ENCODE measurements around the gene RNLS.
"Not testable (repeated sequence)": the region's sequence is repeated elsewhere in the genome, so short reads cannot be mapped to it uniquely, and the experiment has no call there.

Gene RNLS

GRCh38 chr10:88332503-88333247 is 250.4 kb downstream of the RNLS start:
- no peak for DNase-seq

- no peak for DNase-seq
Measured at GRCh38 chr10:88330174-88330573, 252.9 kb downstream of the RNLS start.

GRCh38 chr10:88322324-88323063 is 260.6 kb downstream of the RNLS start:
- DNase-seq, result no peak

GRCh38 chr10:88319960-88320517 is 263.1 kb downstream of the RNLS start:
- no peak for DNase-seq

- no peak for DNase-seq
Measured at GRCh38 chr10:88318803-88319202, 264.3 kb downstream of the RNLS start.

GRCh38 chr10:88317099-88317498 is 266.0 kb downstream of the RNLS start:
- no peak for DNase-seq

- no peak for DNase-seq
Measured at GRCh38 chr10:88316292-88316861, 266.7 kb downstream of the RNLS start.

GRCh38 chr10:88315755-88316154 is 267.4 kb downstream of the RNLS start:
- DNase-seq, result no peak

- DNase-seq, result no peak
Measured at GRCh38 chr10:88314362-88314761, 268.8 kb downstream of the RNLS start.

- DNase-seq, result no peak
Measured at GRCh38 chr10:88313878-88314277, 269.2 kb downstream of the RNLS start.

GRCh38 chr10:88312855-88313254 is 270.3 kb downstream of the RNLS start:
- DNase-seq, result no peak

GRCh38 chr10:88311264-88311663 is 271.9 kb downstream of the RNLS start:
- DNase-seq, result no peak

- DNase-seq, result no peak
Measured at GRCh38 chr10:88309365-88309764, 273.8 kb downstream of the RNLS start.

- not testable (repeated sequence) for DNase-seq
Measured at GRCh38 chr10:88308361-88308760, 274.8 kb downstream of the RNLS start.

- DNase-seq, result no peak
Measured at GRCh38 chr10:88299787-88300186, 283.3 kb downstream of the RNLS start.

- no peak for DNase-seq
Measured at GRCh38 chr10:88297103-88297502, 286.0 kb downstream of the RNLS start.

GRCh38 chr10:88293651-88294230 is 289.4 kb downstream of the RNLS start:
- DNase-seq, result no peak

- no peak for DNase-seq
Measured at GRCh38 chr10:88293073-88293472, 290.0 kb downstream of the RNLS start.

- no peak for DNase-seq
Measured at GRCh38 chr10:88292185-88292514, 291.0 kb downstream of the RNLS start.

- no peak for DNase-seq
Measured at GRCh38 chr10:88291289-88292184, 291.6 kb downstream of the RNLS start.

- no peak for DNase-seq
Measured at GRCh38 chr10:88289342-88289741, 293.8 kb downstream of the RNLS start.

GRCh38 chr10:88288320-88289059 is 294.6 kb downstream of the RNLS start:
- no peak for DNase-seq

Data from NCI-H1105 (cell line).